IMR-90 (cell line): ENCODE measurements around the gene RHOU. TPM values are rescaled to one million over a fixed set of nuclear protein-coding genes. Genes with fewer than 3 reads are reported as not detected.
A peak's percentile ranks its signal among the peaks of the same experiment; 100 is the strongest.

Experiments used
- ATAC-seq: fragments of 200-7000 bp; cut with Tn5 transposase; 2 replicates; pipeline ENCODE4 v1.9.1; 2020; ENCODE audit warnings: low read depth, mild to moderate bottlenecking, moderate library complexity
- BruUV-seq: library from RNA; stranded (reverse); fragments of 400-500 nt; replicated peaks from 2 replicates; lab custom pipeline; 2021; lab: Mats Ljungman, UMichigan
- CTCF ChIA-PET: fragments of 300-600 bp; formaldehyde crosslinking; extraction: SDS; loops from one replicate; lab custom pipeline; 2021; ENCODE audit warnings: antibody characterized with exemption; lab: Yijun Ruan, JAX
- POLR2A ChIA-PET: fragments of 300-600 bp; sonication (Branson Sonifier 250); formaldehyde crosslinking; loops from one replicate; lab custom pipeline; 2022; ENCODE audit warnings: antibody characterized with exemption; ENCODE audit not compliant: unreplicated experiment; lab: Charles Lee
- DNase-seq: peaks from one replicate; pipeline ENCODE4 v3.0.0; 2013
- H2AFZ ChIP-seq: replicated peaks from 2 replicates; pipeline ENCODE3; 2013; ENCODE audit warnings: low read length, mild to moderate bottlenecking; ENCODE audit not compliant: poor library complexity
- H2AK5ac ChIP-seq: 2 replicates; pipeline ENCODE4 v1.6.1; 2013; ENCODE audit warnings: low read depth, low read length, inconsistent platforms
- H2AK9ac ChIP-seq: replicated peaks from 2 replicates; pipeline ENCODE3; 2013; ENCODE audit warnings: mild to moderate bottlenecking, low read depth, low read length, moderate library complexity; ENCODE audit not compliant: poor library complexity
- H2BK120ac ChIP-seq: 2 replicates; pipeline ENCODE4 v1.6.1; 2013; ENCODE audit warnings: low read depth, low read length, inconsistent platforms
- H2BK15ac ChIP-seq: 3 replicates; pipeline ENCODE4 v1.6.1; 2013; ENCODE audit warnings: low read depth, low read length, inconsistent platforms
- H2BK20ac ChIP-seq: 2 replicates; pipeline ENCODE4 v1.6.1; 2013; ENCODE audit warnings: low read depth, mild to moderate bottlenecking, inconsistent platforms, low read length, moderate library complexity
- H2BK5ac ChIP-seq: 2 replicates; pipeline ENCODE4 v1.6.1; 2013; ENCODE audit warnings: mild to moderate bottlenecking, low read depth, low read length, inconsistent platforms; ENCODE audit not compliant: poor library complexity, severe bottlenecking
- H3K14ac ChIP-seq: replicated peaks from 2 replicates; pipeline ENCODE4 v1.6.1; 2013; ENCODE audit warnings: low read depth, low read length, inconsistent platforms
- H3K18ac ChIP-seq: 2 replicates; pipeline ENCODE4 v1.6.1; 2013; ENCODE audit warnings: low read depth, low read length, control low read depth
- H3K23ac ChIP-seq: 2 replicates; pipeline ENCODE4 v1.6.1; 2013; ENCODE audit warnings: low read depth, low read length, inconsistent platforms
- H3K27ac ChIP-seq: 2 replicates; pipeline ENCODE4 v1.5.1; 2013; ENCODE audit warnings: mild to moderate bottlenecking, control low read depth, low read length; ENCODE audit not compliant: insufficient read depth
- H3K27me3 ChIP-seq: 2 replicates; pipeline ENCODE4 v1.6.1; 2013; ENCODE audit warnings: low read length; ENCODE audit not compliant: control insufficient read depth, insufficient read depth
- H3K36me3 ChIP-seq: 2 replicates; pipeline ENCODE4 v1.6.1; 2013; ENCODE audit warnings: low read length, mixed read lengths; ENCODE audit not compliant: control insufficient read depth, insufficient read depth
- H3K4ac ChIP-seq: 2 replicates; pipeline ENCODE4 v1.6.1; 2013; ENCODE audit warnings: low read depth, low read length, inconsistent platforms
- H3K4me1 ChIP-seq: 2 replicates; pipeline ENCODE4 v1.6.1; 2013; ENCODE audit warnings: low read length, mixed read lengths; ENCODE audit not compliant: control insufficient read depth, insufficient read depth
- H3K4me2 ChIP-seq: 2 replicates; pipeline ENCODE4 v1.6.1; 2013; ENCODE audit warnings: low read depth, mild to moderate bottlenecking, control low read depth, low read length, moderate library complexity
- H3K4me3 ChIP-seq: 2 replicates; pipeline ENCODE4 v1.5.1; 2013; ENCODE audit warnings: low read depth, mild to moderate bottlenecking, control low read depth, low read length, moderate library complexity; ENCODE audit not compliant: insufficient read depth
- H3K56ac ChIP-seq: 2 replicates; pipeline ENCODE4 v1.6.1; 2013; ENCODE audit warnings: low read length, inconsistent platforms; ENCODE audit not compliant: insufficient read depth; ENCODE audit errors: extremely low read depth
- H3K79me1 ChIP-seq, 2 experiments: 2 replicates each; pipeline ENCODE4 v1.6.1; 2013; ENCODE audit warnings: low read length in 2 of 2, inconsistent platforms in 1 of 2, low read depth in 1 of 2
- H3K9ac ChIP-seq: 2 replicates; pipeline ENCODE4 v1.6.1; 2013; ENCODE audit warnings: low read depth, low read length, control low read depth
- H3K9me1 ChIP-seq: 2 replicates; pipeline ENCODE4 v1.6.1; 2013; ENCODE audit warnings: low read length, inconsistent platforms; ENCODE audit not compliant: insufficient read depth
- H3K9me3 ChIP-seq: 2 replicates; pipeline ENCODE4 v1.6.1; 2013; ENCODE audit warnings: low read length; ENCODE audit not compliant: control insufficient read depth, insufficient read depth
- H4K20me1 ChIP-seq: 2 replicates; pipeline ENCODE4 v1.6.1; 2013; ENCODE audit warnings: low read length, inconsistent platforms; ENCODE audit not compliant: insufficient read depth
- H4K5ac ChIP-seq: 2 replicates; pipeline ENCODE4 v1.6.1; 2013; ENCODE audit warnings: mild to moderate bottlenecking, low read depth, low read length, control low read depth
- H4K8ac ChIP-seq, 2 experiments: 2 replicates each; pipeline ENCODE4 v1.6.1; 2013; ENCODE audit warnings: low read depth in 2 of 2, low read length in 2 of 2, control low read depth in 1 of 2, inconsistent platforms in 1 of 2
- H4K91ac ChIP-seq: 2 replicates; pipeline ENCODE4 v1.6.1; 2013; ENCODE audit warnings: low read depth, low read length, inconsistent platforms; ENCODE audit not compliant: insufficient read depth
- CHD1 ChIP-seq: IDR thresholded peaks from 2 replicates; pipeline ENCODE4 v1.6.1; 2012; ENCODE audit warnings: low read depth, low read length, improper control_type of control experiment
- USF2 ChIP-seq: fragments of 150-350 bp; IDR thresholded peaks from 2 replicates; pipeline ENCODE4 v1.6.1; 2017; ENCODE audit warnings: mild to moderate bottlenecking, antibody characterized with exemption, low read length, low read depth
- WGBS, 2 experiments: methylation state at CpG; one replicate each; pipeline versions ENCODE4 v1.1.5 to v1.1.7; 2013; ENCODE audit warnings: missing lambda C conversion rate in 2 of 2; ENCODE audit not compliant: insufficient read length in 1 of 2; ENCODE audit errors: extremely low coverage in 2 of 2; 5-methylcytosine and 5-hydroxymethylcytosine counted together
- dilution Hi-C: fragments of 300-500 bp; cut with HindIII; formaldehyde crosslinking; loops from one replicate; pipeline ENCODE4 v1.14.3; 2018; ENCODE audit warnings: low sequenced_read_pairs; ENCODE audit not compliant: unreplicated experiment
- in situ Hi-C: fragments of 300-500 bp; cut with MboI; formaldehyde crosslinking; loops from 3 replicates; pipeline ENCODE4 v1.14.3; 2019; ENCODE audit warnings: low sequenced_read_pairs, inconsistent platforms, mixed read lengths
- intact Hi-C: fragments of 100-400 bp; cut with micrococcal nuclease; formaldehyde crosslinking; loops from 2 replicates; pipeline ENCODE4 v1.10.0; 2022
- polyA plus RNA-seq, 3 experiments: library from polyadenylated mRNA; depleted of rRNA; stranded (reverse); fragments of >200 nt; gene quantifications; 2 replicates each; pipeline ENCODE4 v1.2.3, GENCODE V29; 2012; ENCODE audit warnings: low replicate concordance in 1 of 3
- total RNA-seq: library from RNA; depleted of rRNA; stranded (reverse); fragments of >200 nt; gene quantifications from 2 replicates; pipeline ENCODE4 v1.2.3, GENCODE V29; 2012

Gene RHOU
- total and polyA plus RNA-seq, 2 of the 4 experiments (the other 2 are of a cell fraction): 0.44 to 0.72 TPM

GRCh38 chr1:228697207-228698016, 37.9 kb upstream of the RHOU start:
- no peak overlapping the region for H3K56ac ChIP-seq
- no peak overlapping the region for H2AK9ac ChIP-seq
- CTCF ChIA-PET: interaction anchor here (0.5 kb wide), 1 partner anchor 81 kb away, joined by 3 read pairs; no protein-coding TSS in a partner anchor
- no peak overlapping the region for H2BK120ac ChIP-seq
- H3K27ac ChIP-seq: no peak overlapping the region
- WGBS, 2 experiments: 10% methylated on average over 2 of the region's 6 CpGs; no CpG with 5 or more reads in 1 of the 2 experiments
- no peak overlapping the region for H2AK5ac ChIP-seq
- H4K8ac ChIP-seq: no peak overlapping the region
- H3K4ac ChIP-seq: no peak overlapping the region
- no peak overlapping the region for H3K18ac ChIP-seq
- no peaks in the 10 kb centered on the region for H3K4me1 ChIP-seq
- H3K36me3 ChIP-seq: no peaks in the 10 kb centered on the region
- no peaks in the 10 kb centered on the region for H3K9me1 ChIP-seq
- peaks cover 1% of the 10 kb centered on the region; the same call in 1 of the 2 replicates for H3K27me3 ChIP-seq
- in situ Hi-C loops (no loop called here), intact Hi-C loops (no loop called here), dilution Hi-C loops (no loop called here)
- ATAC-seq (no peak), DNase-seq (peak; percentile 31)
- H4K91ac ChIP-seq: no peak overlapping the region
- no peaks in the 10 kb centered on the region for H3K79me1 ChIP-seq
- H2BK20ac ChIP-seq: no peak overlapping the region
- H2BK5ac ChIP-seq: no peak overlapping the region
- no peak overlapping the region for H3K4me2 ChIP-seq
- no TSS peak for BruUV-seq
- H4K5ac ChIP-seq: no peak overlapping the region
- TF ChIP-seq CHD1: no peak
- TF ChIP-seq USF2: no peak
- no peak overlapping the region for H3K9ac ChIP-seq
- H3K23ac ChIP-seq: no peak overlapping the region
- H4K20me1 ChIP-seq: no peaks in the 10 kb centered on the region
- POLR2A ChIA-PET: no interaction called here
- no peak overlapping the region for H2AFZ ChIP-seq
- H3K9me3 ChIP-seq: no peaks in the 10 kb centered on the region
- H2BK15ac ChIP-seq: no peak overlapping the region
- no peak overlapping the region for H3K14ac ChIP-seq
- H3K4me3 ChIP-seq: no peak overlapping the region
